HG03521 (cell line): Measurements from ENCODE around the gene ROBO4.

Source experiments
- ATAC-seq: cut with Tn5 transposase; IDR thresholded peaks from one replicate; pipeline ENCODE4 v1.9.1; 2021; ENCODE audit warnings: mild to moderate bottlenecking, moderate library complexity; ENCODE audit not compliant: unreplicated experiment

The ROBO4 gene

DNA sequence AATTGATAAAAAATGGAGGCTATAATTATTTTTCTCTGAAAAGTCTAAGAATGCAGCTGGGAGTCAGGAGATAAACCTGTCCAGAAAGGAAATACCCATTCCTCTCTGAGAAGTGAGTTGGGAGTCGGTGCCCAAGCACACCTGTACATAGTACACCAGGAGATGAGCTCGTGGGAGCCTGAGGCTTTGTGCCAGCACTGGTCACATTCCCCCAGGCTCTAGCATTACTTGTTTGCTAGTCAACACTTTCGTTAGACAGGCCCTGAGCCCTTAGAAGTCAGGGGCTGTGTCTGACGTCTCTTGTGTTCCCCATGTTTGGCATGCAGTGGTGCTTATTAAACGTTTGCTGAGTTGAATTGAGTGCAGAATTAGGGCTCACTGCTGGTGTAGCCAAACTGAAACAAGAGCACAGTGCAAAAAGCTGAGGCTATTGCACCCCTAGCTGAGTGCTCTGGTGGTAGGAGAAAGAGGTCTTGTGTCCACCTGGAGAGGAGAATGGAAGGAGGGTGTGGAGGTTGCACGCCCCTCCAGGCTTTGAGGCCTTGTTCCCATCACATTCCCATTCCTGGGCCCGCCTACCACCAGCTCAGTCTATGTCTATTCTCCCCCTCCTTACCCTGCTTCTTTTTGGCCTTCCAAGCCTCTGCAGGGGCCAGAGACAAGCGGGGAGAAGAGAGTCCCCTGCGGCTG is 6.8 kb downstream of the ROBO4 start:
- no peak for ATAC-seq

- ATAC-seq: no peak
These were observed 7.5 kb downstream of the ROBO4 start for GRCh38 chr11:124890151-124890550.

DNA sequence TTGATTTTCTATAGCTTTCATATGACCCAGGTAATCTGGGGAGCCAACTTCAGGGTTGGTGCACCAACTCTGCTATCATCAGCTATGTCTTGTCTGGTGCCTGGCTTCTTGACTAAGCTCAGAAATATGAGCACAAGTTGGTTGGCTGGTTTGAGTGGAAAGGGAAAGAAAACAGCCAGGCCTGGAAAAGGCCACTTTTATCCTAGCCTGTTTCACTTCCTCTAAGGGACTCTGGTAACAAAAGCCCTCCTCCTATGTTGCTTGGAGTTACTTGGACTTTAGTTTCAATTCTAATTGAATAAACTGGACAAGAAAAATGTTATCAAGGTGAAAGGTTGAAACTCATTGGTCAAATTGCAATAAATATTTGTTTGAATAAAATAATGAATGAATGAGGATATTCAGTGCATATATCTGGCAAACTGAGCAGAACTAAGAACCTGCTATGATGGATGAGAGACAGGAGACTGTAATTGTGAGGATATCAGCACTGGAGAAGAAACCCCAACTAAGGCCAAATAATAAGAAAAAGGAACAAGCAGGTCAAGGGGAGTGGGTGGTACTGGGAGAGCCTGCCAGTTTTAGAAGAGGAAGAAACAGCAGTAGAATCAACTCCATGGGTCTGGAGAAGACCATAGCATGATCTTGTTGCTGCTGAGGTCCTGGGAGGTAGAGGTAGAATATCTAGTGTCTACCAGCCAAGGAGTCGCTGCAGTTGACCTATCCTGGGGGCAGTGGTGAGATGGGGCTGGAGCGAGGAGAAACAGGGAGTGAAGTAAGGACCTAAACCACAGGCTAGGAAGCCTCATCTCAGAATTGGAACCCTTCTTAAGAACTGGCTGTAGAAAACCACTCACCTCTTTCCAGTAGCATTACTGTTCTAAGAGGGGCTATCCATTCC is 8.2 kb downstream of the ROBO4 start:
- ATAC-seq: no peak

GRCh38 chr11:124887667-124888013 is 10.0 kb downstream of the ROBO4 start:
- no peak for ATAC-seq

DNA sequence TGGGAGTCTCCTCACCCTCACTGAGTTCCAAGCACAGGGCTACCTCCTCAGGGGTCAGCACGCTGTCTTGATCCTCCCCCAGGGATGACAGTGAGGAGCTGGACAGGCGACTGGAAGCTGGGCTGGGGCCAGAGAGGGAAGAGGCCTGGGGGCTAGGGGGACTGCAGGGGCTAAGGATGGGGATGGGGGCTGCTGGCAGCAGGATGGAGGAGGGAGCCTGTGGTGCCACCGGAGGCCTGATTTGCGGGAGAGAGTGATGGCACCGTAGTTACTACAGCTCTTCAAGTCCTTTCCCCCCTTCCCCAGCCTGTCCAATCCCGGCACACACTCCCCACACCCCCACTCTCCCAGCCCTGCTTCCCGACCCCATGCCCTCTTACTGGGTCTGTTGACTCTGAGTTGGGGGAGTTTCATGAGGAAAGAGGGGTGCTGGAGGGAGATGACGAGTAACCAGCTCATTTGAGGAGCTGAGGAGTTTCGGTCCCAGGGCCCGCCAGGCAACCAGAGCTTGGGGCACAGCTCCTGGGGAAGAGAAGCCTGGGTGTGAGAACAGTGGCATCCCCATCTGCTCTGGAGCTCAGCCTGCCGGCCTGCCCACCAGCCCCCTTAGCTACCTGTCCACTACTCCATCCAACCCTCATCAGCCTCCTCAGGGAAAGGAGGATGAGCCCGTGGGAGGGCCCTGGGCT is 10.5 kb downstream of the ROBO4 start:
- ATAC-seq: no peak

GRCh38 chr11:124886476-124886875 is 11.2 kb downstream of the ROBO4 start:
- no peak for ATAC-seq

DNA sequence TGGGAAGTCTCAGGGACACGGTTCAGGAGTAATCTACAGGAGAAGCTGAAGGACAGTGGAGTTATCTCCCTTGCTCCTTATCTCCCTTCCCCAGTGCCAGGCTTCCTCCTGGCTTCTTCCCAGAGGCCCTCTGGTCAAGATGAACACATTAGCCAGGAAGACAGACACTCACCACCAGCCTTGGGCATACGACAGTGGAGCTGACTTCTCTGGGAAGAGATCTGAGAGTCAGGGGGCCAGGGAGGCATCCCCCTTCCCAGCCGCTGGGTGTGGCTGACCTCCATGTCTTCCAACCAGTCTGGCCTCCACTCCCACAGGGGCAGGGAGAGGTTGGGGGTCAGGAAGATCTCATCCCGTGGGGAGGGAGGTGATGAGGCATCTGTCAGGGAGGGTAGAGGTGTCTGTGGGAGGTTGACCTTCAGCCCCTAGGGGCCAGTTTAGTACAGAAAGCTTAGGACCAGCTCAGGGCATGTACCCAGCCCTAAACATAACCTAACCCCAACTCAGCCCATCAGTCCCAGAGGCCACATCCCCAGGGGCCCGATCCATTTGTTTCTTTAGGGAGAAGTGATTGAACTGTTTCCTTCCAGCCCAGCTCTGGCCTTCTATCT is 12.7 kb downstream of the ROBO4 start:
- no peak for ATAC-seq

DNA sequence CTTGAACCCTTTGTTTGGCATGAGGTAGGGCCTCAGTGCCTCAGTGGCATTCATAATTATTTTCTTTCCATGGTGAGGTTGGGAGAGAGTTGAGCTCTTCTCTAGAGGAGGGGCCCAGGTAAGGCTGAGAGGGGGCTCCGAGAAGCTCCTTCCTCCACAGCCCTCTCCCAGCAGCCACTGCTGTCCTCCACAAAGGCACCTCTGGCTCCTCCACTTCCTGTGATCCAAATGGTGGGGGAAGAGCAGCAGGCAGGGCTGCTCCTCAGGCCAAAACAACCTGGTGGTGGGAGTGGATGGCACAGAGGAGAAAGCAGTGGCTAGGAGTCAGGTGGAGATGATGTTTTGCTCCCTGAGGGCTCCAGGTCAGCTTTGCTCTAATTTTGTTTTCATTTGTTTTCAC is 13.3 kb downstream of the ROBO4 start:
- ATAC-seq: no peak

DNA sequence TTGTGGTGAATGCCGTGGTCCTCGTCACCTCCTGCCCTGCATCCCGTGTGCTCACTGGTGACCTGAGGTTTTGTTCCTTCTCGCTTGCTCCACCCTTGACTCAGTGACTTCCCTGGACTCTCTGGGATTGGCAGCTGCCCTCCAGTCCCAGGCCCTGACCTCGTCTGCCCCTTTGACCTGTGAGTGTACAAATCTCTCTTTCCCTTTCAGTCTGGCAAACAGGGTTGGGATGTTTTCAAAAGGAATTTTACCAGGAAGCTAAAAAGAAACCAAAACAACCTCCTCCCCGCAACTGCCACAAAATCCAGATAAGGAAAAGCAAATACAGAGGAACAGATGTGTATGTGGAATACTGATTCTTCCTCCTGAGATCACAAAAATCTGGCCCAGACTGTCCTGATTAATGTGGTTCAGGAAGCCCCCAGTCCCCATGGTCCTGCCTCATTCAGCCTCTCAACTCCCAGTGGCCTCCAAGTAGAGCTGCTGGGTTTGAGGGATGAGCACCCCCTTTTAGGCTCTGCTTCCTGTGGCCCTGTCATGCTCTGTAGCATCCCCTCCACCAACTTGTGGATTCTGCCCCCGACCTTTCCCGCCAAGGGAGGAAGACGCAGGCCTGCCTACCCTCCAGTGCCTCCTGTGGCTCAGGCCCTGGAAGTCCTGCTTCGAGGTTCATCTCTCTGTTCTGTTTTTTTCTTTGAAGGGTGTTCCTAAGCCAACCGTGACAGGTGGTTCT is 15.2 kb downstream of the ROBO4 start:
- no peak for ATAC-seq

GRCh38 chr11:124880958-124881357 is 16.7 kb downstream of the ROBO4 start:
- ATAC-seq: no peak

- no peak for ATAC-seq
These were observed 17.4 kb downstream of the ROBO4 start for GRCh38 chr11:124880290-124880611.

- no peak for ATAC-seq
These were observed 18.0 kb downstream of the ROBO4 start for GRCh38 chr11:124879493-124880289.

- no peak for ATAC-seq
These were observed 18.7 kb downstream of the ROBO4 start for GRCh38 chr11:124878759-124879492.

- ATAC-seq: no peak
These were observed 19.5 kb downstream of the ROBO4 start for GRCh38 chr11:124877910-124878758.

DNA sequence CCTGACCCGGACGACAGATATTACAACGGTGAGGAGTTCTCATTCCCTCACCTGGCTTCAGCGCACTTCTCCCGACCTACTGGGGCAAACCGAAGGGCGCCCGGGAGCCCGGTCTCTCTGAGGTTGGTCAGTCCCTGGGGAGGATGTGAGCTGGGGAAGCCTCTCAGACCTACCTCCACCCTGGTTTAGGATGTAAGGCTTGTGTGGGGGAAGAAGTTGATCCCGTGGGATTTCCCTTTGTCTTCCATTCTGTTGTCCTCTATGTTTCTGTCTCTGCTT is 20.1 kb downstream of the ROBO4 start:
- no peak for ATAC-seq

GRCh38 chr11:124876818-124877630 is 20.6 kb downstream of the ROBO4 start:
- no peak for ATAC-seq

- ATAC-seq: peak; percentile 94
These were observed 21.5 kb downstream of the ROBO4 start for GRCh38 chr11:124875943-124876817.
